GM19324 (cell line): ENCODE results near the gene GPC2.

Source experiments
- ATAC-seq: cut with Tn5 transposase; IDR thresholded peaks from one replicate; pipeline ENCODE4 v1.9.1; 2021; ENCODE audit warnings: mild to moderate bottlenecking, moderate library complexity; ENCODE audit not compliant: unreplicated experiment, low FRiP score

Gene GPC2

GRCh38 chr7:100170101-100170897 is 6.9 kb downstream of the GPC2 start:
- no peak for ATAC-seq

DNA sequence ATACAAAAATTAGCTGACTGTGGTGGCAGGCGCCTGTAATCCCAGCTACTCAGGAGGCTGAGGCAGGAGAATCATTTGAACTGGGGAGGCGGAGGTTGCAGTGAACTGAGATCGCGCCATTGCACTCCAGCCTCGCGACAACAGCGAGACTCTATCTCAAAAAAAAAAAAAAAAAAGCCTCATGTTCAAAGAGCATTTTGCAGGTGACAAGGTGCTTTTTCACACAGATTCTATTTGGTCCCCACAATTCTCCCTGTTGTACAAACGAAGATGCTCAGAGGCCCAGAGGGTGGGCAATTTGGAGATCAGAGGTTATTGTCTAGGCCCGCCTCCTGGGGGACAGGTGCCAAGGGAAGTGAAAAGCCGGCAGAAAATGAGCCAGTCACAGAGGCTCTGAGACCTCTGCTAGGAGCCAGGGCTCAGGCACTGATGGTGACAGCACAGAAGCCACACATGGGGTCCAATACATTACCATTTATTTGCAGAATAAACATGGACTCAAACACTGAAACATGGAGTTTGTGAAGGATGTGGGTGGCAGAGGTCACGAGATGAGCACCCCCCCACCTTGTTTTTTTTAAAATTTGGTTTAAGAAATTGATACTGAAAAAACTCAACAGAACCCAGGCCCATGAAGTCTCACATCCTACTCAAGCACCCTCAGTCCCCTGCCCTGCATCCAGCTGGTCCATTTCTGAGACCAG is 7.9 kb downstream of the GPC2 start:
- ATAC-seq, result no peak

DNA sequence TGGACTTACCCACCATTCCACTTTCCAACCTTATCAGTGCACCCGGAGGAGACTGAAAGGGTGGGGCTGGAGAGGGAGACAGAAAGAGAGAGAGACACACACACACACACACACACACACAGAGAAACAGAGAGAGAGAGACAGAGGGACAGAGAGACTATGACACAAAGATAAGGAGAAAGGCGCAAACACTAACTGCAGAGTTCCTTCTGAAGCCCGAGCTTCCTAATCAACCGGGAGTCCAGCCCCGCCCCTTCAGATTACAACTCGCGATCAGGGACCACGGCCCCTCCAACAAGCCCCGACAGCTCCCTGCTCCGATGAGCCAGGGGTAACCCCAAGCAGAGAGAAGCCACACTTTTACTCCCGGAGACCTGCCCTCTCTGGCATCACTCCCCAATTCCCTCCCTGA is 9.3 kb downstream of the GPC2 start:
- ATAC-seq, result no peak

DNA sequence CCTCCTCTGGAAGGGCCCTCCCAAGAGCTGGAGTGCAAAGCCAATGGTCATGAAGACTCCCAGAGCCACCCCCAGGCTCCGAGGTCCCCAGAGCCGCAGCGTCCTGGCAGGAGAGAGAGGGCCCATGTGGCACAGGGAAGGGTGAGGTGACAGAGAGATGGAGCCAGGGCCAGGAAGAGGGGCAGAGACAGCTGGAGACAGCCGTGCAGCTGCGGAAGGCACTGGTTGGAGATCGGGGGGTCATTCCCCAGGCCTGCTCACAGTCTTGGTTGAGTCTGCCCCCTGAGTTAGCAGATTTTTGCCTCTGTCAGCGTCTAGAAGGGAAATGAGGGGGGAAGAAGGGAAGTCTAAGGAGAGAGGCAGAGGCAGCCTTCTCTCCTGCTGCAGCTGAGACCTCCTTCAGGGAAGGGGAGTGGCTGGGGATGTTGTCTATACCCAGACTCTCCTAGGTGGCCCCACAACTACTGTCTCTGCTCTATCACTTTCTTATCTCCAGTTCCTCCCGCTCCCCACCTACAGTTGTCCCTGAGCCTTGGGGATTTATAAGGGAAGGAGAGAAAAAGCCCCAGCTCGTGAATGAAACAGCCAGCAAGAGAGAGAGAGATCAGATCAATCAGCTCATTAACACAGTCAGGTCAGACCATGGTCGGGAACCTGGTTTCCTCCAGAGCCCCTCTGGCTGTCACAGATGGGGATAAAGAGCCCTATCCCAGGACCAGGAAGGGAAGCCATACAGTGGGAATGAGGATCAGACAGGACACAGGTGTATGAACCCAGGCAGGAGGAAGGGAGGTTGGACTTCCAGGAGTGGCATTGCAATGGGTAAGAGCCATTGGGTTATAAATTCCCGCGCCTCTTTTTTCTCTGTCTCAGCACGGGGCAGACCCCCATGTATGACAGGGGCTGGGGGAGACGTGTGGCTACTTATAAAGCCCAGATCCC is 9.9 kb downstream of the GPC2 start:
- no peak for ATAC-seq

DNA sequence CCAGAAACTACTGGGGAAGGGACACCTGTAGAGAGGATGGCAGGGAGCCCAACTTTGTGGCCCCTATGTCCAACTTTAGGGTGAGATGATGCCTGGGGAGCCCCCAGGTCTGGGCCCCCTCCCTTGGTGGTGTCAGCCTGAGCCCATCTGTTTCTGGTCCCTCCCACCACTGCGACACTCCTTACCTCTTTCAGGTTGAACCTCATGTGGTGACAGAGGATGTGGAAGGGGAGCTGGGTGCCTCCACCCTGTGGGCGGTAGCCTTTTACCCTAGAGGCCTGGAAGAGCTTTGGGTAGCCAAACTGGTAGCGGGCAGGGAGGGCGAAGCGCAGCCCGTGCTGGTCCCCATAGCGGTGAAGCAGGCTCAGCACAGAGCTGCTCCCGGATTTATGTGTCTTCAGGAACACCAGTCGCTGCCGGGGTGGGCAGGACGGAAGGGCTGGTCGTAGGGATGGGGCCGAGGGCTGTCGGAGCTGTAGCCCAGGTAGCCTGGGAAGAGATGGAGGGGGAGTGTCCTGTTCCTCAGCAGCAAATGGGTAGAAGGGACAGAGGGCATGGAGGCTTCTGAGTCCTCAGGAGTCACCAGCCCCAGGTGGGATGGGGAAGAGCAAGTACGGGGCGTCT is 10.8 kb downstream of the GPC2 start:
- ATAC-seq, result no peak

DNA sequence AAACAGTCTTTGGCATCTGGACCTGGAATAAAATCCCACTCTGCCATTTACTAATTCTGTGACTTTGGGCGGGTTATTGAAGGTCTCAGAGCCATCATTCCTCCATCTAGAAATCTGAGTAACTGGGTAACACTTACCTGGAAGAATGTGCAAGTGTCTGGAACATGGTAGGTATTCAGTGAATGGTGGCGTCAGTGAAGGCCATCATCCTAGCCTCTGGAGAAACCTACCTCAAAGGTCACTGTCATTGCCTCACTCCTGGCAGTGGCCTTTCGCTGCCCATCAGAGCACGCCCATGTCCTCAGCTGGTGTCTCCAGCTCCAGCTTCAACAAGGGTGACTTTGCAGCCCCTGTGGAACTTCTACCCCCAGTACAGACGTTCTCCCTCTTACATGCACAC is 13.3 kb downstream of the GPC2 start:
- ATAC-seq, result no peak

DNA sequence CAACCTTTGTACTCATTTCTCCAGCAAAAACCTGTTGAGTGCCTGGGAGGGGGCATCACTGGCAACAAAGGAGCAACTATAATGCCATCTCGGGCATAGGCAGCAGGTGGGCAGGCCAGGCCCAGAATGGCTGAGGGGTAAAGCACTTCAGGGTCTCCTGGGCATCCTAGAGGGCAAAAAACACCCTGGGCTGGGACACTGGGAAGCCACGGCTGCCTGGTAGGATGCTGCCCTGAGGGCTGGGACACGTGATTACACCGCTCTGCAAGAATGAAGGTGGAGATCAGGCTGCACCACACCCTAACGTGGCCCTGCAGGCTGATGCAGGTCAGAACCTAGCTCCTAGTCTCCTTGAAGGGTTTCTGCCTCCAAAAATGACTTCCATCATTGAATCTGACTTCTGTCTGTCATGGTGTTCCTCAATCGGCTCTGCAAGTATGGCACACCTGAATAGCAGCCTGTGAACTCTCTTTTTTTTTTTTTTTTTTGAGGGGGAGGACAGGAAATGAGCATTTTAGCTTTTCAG is 14.1 kb downstream of the GPC2 start:
- ATAC-seq, result no peak

- no peak for ATAC-seq
Measured at GRCh38 chr7:100160067-100160466, 17.1 kb downstream of the GPC2 start.

DNA sequence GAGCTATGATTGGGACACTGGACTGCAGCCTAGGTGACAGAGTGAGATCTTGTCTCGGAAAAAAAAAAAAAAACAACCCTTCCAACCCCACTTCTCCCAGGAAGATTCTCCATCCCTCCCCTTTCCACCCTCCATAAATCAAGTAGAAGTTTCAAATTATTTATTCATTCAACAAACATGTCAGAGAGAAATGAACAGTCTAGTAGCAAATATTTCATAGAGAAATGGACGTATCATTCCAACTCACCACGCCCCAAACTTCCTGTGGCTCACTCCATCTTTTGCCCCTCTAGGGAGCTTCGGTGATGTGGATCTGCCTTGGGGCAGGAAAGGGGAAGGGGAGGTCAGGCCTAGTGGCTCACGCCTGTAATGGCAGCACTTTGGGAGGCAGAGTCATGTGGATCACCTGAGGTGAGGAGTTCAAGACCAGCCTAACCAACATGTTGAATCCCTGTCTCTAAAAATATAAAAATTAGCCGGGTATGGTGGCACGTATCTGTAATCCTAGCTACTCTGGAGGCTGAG is 18.0 kb downstream of the GPC2 start:
- ATAC-seq, result no peak

DNA sequence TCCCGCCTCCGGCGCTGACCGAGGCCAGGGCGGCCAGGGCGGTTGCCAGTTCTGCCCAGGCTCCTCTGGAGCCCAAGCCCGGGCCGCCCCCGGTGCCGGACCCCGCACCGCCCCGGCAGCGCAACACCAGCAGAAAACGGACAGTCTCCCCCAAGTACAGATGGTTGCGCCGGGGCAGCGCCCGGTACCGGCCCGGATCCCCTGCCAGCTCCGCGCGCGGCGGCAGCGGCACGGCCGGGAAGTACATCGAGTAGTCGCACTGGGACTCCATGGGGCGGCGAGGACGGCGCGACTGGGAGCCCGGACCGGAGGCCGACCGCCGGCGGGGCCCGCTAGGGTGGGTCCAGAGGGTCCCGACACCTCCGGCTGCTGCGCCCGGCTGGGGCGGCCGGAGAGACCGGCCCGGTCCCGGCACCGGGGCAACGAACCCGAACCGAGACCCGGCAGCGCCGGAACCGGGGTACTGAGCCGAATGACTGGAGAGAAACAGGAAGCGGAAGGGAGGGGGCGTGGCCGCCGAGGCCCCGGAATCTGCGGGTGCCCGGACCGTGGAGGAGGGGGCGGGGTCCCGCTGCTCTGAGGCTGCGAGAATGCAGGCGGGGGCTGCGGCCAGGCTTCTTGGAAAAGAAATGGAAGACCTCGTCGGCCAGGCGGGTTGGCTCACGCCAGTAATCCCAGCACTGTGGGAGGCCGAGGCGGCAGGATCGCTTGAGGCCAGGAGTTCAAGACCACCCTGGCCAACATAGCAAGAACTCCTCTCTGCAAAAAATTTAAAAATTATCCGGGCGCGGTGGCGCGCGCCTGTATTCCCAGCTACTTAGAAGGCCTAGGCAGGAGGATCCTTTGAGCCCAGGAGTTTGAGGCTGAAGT is 18.7 kb downstream of the GPC2 start, which contains the start of gene TRAPPC14:
Gene TRAPPC14, minus strand, starts transcription at position 495 of the 870 bp plus-strand sequence. Its CDS starts 224 bp downstream, at position 271.
- peak; percentile 78 for ATAC-seq

DNA sequence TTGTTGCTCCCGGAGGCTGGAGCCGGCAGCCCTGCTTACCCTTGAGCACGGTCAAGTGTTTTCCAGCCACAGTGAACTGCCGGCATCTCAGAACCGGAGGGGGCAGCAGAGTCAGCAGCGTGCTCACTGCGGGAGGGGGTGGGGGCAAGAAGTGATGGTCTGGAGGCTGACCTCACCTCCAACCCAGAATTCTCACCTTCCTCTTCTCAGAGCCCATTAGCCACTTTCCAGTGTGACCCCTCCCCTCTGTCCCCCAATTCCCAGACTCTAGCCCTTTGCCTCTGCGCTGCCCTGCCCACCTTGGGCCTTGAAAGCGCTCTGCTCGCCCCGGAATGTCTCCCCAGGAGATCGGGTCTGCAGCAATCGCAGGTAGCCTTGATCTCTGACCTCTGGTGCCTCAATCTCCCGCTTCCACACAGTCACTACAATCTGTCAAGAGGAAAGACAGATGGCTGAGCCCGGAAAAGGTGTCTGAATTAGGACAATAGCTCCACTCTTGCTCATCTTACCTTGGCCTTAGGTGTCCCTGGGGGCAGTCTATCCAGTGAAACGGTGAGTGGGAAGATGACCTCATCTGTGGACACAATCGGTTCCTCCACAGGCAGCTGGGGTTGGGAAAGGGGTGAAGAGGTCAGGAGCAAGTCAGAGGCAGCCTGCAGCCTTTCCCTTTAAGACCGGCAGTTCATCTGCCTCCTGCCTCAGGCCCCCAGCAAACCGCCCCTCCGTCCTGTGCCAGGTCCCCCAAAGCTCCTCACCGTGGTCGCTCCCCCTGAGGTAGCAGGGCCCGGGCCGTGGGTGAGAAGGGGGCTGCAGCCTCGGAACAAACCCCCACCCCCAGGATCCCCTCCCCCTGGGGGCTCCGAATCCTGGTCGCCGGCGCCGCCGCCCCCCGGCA is 19.6 kb downstream of the GPC2 start:
- no peak for ATAC-seq

- no peak for ATAC-seq
Measured at GRCh38 chr7:100157069-100157333, 20.2 kb downstream of the GPC2 start.

- ATAC-seq, result no peak
Measured at GRCh38 chr7:100156331-100157068, 20.7 kb downstream of the GPC2 start.

DNA sequence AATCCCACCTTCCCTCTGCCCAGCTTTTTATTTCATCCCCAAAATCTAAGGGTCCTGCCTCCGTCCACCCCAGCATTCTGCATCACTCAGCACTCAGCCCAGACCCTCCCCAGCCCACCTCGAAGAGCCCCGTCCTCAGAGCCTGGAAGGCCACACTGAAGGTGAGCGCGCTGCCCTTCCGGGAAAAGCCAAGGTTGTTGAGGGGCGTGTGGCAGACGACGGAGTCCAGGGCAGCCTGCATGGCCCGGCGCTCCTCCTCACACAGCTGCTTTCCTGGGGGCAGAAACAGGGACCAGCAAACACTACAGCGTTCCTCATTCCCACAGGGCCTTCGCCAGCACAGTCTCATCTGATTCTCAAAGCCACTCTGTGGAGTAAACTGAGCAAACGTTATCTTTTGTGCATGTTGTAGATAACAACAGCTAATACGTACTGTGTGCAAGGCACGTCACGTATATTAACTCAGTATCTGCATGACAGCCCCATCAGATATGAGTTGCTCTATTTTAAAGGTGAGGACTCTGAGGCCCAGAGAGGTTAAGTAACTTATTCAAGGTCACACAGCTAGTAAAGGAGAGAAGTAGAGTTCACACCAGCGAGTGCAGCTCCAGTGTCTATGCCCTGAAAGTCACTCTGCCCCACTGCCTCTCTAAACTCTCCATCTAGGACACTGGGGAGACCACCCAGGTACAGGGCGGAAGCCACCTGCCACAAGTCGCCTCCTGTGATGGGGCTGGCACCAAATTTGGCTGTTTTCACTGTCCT is 21.4 kb downstream of the GPC2 start:
- no peak for ATAC-seq

DNA sequence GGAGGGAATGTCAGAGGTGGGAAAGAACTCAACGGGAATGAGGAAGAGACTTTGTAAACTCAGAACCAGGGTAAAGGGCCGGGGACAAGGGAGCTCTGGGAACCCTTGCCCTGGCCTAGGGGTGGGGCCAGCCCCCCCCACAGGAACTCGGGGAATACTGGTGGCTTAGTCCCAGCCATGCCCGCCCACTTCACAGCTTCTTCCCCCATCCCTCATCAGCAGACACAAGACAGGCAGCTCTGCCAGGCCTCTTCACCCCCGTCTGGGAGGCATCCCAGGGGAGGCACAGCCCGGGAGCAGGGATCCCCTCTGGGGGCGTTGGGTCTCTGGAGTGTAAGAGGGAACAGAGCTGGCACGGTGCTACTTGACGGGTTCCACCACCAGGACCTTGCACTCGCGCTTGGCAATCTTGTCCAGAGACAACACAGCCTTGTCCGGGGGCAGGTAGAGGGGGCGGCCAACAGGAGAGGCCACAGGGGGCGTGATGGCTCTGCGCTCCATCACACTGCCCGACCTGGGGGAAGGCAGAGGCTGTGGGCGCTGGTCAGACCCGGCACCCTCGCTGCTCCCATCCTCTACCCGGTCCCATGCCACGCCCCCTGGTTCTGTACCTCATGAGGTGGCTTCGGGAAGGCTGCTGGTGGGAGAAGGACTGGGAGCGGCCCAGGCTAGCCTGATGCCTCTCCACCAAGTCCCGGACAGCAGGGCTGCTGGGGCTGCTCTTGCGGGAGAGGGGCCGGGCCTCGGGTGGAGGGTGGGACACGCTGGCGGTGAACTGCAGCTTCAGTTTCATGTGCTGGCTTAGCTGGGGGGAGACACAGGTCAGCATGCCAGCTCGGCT is 22.3 kb downstream of the GPC2 start:
- ATAC-seq, result no peak
